Neural cell (in vitro differentiated cells): ENCODE measurements around the gene SLIT3. TPM values are rescaled to one million over a fixed set of nuclear protein-coding genes. Genes with fewer than 3 reads are reported as not detected.

ENCODE experiments used
- H2AFZ ChIP-seq: fragments of 200-600, 300-800 bp; sonication (generic), shearing (Covaris generic); 2 replicates; pipeline ENCODE4 v1.6.0; 2014; ENCODE audit warnings: low read depth, mild to moderate bottlenecking, antibody characterized with exemption, low read length, moderate library complexity
- H3F3A ChIP-seq: fragments of 200-600 bp; shearing (Covaris generic); 2 replicates; pipeline ENCODE4 v1.6.1; 2016; ENCODE audit warnings: mild to moderate bottlenecking, moderate library complexity, mixed read lengths, antibody characterized with exemption, low read length; ENCODE audit not compliant: insufficient read depth, poor library complexity, severe bottlenecking
- H3K27ac ChIP-seq: fragments of 200-600, 300-800 bp; sonication (generic), shearing (Covaris generic); 2 replicates; pipeline ENCODE4 v1.5.1; 2014; ENCODE audit warnings: mild to moderate bottlenecking, low read length, moderate library complexity
- H3K27me3 ChIP-seq: fragments of 300-800, 200-600 bp; sonication (generic), shearing (Covaris generic); 2 replicates; pipeline ENCODE4 v1.6.0; 2014; ENCODE audit warnings: mild to moderate bottlenecking, low read depth, low read length, moderate library complexity; ENCODE audit not compliant: insufficient read depth
- H3K36me3 ChIP-seq: fragments of 300-800, 200-600 bp; sonication (generic), shearing (Covaris generic); 2 replicates; pipeline ENCODE4 v1.5.1; 2014; ENCODE audit warnings: mild to moderate bottlenecking, antibody characterized with exemption, low read length, moderate library complexity; ENCODE audit not compliant: insufficient read depth
- H3K4me2 ChIP-seq: fragments of 300-800, 200-600 bp; sonication (generic), shearing (Covaris generic); 2 replicates; pipeline ENCODE4 v1.6.0; 2014; ENCODE audit warnings: mild to moderate bottlenecking, low read length
- H3K4me3 ChIP-seq: fragments of 300-800, 200-600 bp; sonication (generic), shearing (Covaris generic); 2 replicates; pipeline ENCODE4 v1.5.1; 2014; ENCODE audit warnings: mild to moderate bottlenecking, low read length, moderate library complexity
- H3K79me2 ChIP-seq: fragments of 200-600 bp; shearing (Covaris generic); replicated peaks from 2 replicates; pipeline ENCODE4 v1.6.0; 2014; ENCODE audit warnings: mild to moderate bottlenecking, low read length, moderate library complexity; ENCODE audit not compliant: insufficient read depth
- H3K9ac ChIP-seq: fragments of 300-800, 200-600 bp; sonication (generic), shearing (Covaris generic); 2 replicates; pipeline ENCODE4 v1.6.1; 2016; ENCODE audit warnings: mild to moderate bottlenecking, low read length, mixed read lengths
- H3K9me2 ChIP-seq: fragments of 200-600 bp; shearing (Covaris generic); 2 replicates; pipeline ENCODE4 v1.6.1; 2016; ENCODE audit warnings: mild to moderate bottlenecking, low read length, mixed read lengths; ENCODE audit not compliant: insufficient read depth
- H3K9me3 ChIP-seq: fragments of 200-600, 300-800 bp; sonication (generic), shearing (Covaris generic); 2 replicates; pipeline ENCODE4 v1.6.1; 2016; ENCODE audit warnings: mild to moderate bottlenecking, mixed run types, low read length, moderate library complexity, mixed read lengths
- H4K20me1 ChIP-seq: fragments of 200-600 bp; shearing (Covaris generic); 2 replicates; pipeline ENCODE4 v1.6.1; 2016; ENCODE audit warnings: mild to moderate bottlenecking, mixed run types; ENCODE audit not compliant: insufficient read depth
- EP300 ChIP-seq: fragments of 450-650 bp; conservative IDR thresholded peaks from 2 replicates; pipeline ENCODE4 v1.6.1; 2014; ENCODE audit warnings: antibody characterized with exemption, mild to moderate bottlenecking, moderate library complexity; ENCODE audit not compliant: poor library complexity, severe bottlenecking
- EZH2 ChIP-seq: fragments of 200-600, 300-800 bp; shearing (Covaris generic), sonication (generic); IDR thresholded peaks from 2 replicates; pipeline ENCODE4 v1.6.1; 2014; ENCODE audit warnings: antibody characterized with exemption, low read length, borderline replicate concordance, mild to moderate bottlenecking; ENCODE audit not compliant: insufficient read depth, poor library complexity, severe bottlenecking
- MXI1 ChIP-seq: fragments of 450-650 bp; conservative IDR thresholded peaks from 2 replicates; pipeline ENCODE4 v1.6.1; 2014; ENCODE audit warnings: antibody characterized with exemption, mild to moderate bottlenecking; ENCODE audit not compliant: poor library complexity, severe bottlenecking
- POLR2AphosphoS5 ChIP-seq: IDR thresholded peaks from 2 replicates; pipeline ENCODE4 v1.6.1; 2012
- RAD21 ChIP-seq: fragments of 450-650 bp; conservative IDR thresholded peaks from 2 replicates; pipeline ENCODE4 v1.6.1; 2014; ENCODE audit warnings: antibody characterized with exemption, mild to moderate bottlenecking, moderate library complexity
- SMC3 ChIP-seq: fragments of 450-650 bp; conservative IDR thresholded peaks from 2 replicates; pipeline ENCODE4 v1.6.1; 2014; ENCODE audit warnings: antibody characterized with exemption, mild to moderate bottlenecking, moderate library complexity; ENCODE audit not compliant: poor library complexity
- TAF1 ChIP-seq: IDR thresholded peaks from 2 replicates; pipeline ENCODE4 v1.6.1; 2012; ENCODE audit warnings: low read depth
- polyA plus RNA-seq: library from polyadenylated mRNA; depleted of rRNA; stranded (reverse); fragments of >200 nt; gene quantifications from 2 replicates; pipeline ENCODE4 v1.2.3, GENCODE V29; 2014
- TF ChIP-seq, protein P1 (sequence below): fragments of 450-650 bp; IDR thresholded peaks from 2 replicates; pipeline ENCODE4 v1.5.1; 2014; ENCODE audit warnings: antibody characterized with exemption, mild to moderate bottlenecking, moderate library complexity; ENCODE audit not compliant: poor library complexity, severe bottlenecking
- TF ChIP-seq, protein P2 (sequence below): IDR thresholded peaks from 2 replicates; pipeline ENCODE4 v1.6.1; 2012; ENCODE audit warnings: borderline replicate concordance

The SLIT3 gene
- polyA plus RNA-seq, 1 donor from 2014 or later = 1.2 TPM

DNA sequence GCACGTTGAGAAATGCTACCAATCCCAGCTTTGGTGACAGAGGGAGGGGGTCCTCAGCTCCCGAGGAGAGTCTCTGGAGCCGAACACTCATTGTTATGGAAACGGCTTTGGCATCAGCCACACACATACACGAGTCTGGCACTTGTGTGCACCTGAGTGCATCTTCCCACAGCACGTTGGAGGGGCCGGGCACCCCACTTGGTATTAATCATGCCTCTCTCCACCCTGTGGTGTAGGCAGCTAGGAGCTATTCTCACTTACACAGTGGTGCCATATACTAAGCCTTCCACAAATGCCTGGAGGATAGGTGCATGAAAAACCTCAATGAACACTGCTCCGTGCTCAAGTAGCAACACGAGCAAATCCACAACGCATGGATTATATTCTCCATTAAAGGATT, 587.9 kb downstream of the SLIT3 start:
- no peaks in the 10 kb centered on the region for H3K9me2 ChIP-seq
- H4K20me1 ChIP-seq = no peaks in the 10 kb centered on the region
- TF ChIP-seq POLR2AphosphoS5 (no peak), MXI1 (no peak)
- H3K79me2 ChIP-seq = no peaks in the 10 kb centered on the region
- no peaks in the 10 kb centered on the region for H3K36me3 ChIP-seq
- H3K9ac ChIP-seq = no peak overlapping the region
- H3F3A ChIP-seq = no peaks in the 10 kb centered on the region
- H3K9me3 ChIP-seq = no peaks in the 10 kb centered on the region
- no peaks in the 10 kb centered on the region for H3K27me3 ChIP-seq
- H3K4me2 ChIP-seq = no peak overlapping the region
- H2AFZ ChIP-seq = no peak overlapping the region
- H3K27ac ChIP-seq = no peak overlapping the region
- H3K4me3 ChIP-seq = no peak overlapping the region

DNA sequence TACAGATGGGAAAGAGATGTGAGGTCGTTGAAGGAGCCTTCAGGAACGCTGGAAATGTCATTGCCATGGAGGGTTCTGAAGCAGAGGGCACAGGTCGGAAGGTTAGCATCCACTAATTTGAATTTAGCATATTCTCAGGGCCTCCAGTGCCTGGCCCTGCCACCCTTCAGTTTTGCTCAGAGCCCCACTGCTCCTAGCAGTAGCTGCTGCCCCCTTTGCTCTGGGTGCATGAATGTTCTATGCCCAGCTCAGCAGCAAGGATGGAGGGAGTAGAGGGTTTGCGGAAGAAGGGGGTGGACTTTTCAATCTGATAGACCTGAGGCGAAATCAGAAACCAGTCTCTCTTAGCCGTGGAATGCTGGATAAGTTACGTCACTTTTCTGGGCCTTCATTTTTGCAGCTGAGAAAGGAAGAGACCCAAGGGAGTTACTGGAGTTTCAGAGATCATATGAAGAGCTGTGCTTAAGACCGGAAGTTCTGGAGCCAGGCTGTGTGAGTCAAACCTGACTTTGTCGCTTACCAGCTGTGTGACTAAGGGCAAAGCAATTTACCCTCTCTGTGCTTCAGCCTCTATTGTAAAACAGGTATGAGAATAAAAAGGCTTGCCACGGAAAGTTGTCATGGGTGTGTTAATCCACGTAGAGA, 588.5 kb downstream of the SLIT3 start:
- Histone ChIP-seq H3F3A (no peaks in the 10 kb centered on the region), H3K4me3 (no peak overlapping the region), H3K27ac (no peak overlapping the region), H3K9me2 (no peaks in the 10 kb centered on the region), H3K27me3 (no peaks in the 10 kb centered on the region), H4K20me1 (no peaks in the 10 kb centered on the region), H3K79me2 (no peaks in the 10 kb centered on the region), H2AFZ (no peak overlapping the region), H3K9ac (no peak overlapping the region), H3K9me3 (no peaks in the 10 kb centered on the region), H3K36me3 (no peaks in the 10 kb centered on the region), H3K4me2 (no peak overlapping the region)
- TF ChIP-seq RAD21 = no peak
- no peak for TF ChIP-seq POLR2AphosphoS5
- TF ChIP-seq EZH2 = no peak
- TF ChIP-seq, protein P1, sequence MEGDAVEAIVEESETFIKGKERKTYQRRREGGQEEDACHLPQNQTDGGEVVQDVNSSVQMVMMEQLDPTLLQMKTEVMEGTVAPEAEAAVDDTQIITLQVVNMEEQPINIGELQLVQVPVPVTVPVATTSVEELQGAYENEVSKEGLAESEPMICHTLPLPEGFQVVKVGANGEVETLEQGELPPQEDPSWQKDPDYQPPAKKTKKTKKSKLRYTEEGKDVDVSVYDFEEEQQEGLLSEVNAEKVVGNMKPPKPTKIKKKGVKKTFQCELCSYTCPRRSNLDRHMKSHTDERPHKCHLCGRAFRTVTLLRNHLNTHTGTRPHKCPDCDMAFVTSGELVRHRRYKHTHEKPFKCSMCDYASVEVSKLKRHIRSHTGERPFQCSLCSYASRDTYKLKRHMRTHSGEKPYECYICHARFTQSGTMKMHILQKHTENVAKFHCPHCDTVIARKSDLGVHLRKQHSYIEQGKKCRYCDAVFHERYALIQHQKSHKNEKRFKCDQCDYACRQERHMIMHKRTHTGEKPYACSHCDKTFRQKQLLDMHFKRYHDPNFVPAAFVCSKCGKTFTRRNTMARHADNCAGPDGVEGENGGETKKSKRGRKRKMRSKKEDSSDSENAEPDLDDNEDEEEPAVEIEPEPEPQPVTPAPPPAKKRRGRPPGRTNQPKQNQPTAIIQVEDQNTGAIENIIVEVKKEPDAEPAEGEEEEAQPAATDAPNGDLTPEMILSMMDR = no peak
- TF ChIP-seq MXI1 = no peak
- TF ChIP-seq TAF1 = no peak
- TF ChIP-seq, protein P2, sequence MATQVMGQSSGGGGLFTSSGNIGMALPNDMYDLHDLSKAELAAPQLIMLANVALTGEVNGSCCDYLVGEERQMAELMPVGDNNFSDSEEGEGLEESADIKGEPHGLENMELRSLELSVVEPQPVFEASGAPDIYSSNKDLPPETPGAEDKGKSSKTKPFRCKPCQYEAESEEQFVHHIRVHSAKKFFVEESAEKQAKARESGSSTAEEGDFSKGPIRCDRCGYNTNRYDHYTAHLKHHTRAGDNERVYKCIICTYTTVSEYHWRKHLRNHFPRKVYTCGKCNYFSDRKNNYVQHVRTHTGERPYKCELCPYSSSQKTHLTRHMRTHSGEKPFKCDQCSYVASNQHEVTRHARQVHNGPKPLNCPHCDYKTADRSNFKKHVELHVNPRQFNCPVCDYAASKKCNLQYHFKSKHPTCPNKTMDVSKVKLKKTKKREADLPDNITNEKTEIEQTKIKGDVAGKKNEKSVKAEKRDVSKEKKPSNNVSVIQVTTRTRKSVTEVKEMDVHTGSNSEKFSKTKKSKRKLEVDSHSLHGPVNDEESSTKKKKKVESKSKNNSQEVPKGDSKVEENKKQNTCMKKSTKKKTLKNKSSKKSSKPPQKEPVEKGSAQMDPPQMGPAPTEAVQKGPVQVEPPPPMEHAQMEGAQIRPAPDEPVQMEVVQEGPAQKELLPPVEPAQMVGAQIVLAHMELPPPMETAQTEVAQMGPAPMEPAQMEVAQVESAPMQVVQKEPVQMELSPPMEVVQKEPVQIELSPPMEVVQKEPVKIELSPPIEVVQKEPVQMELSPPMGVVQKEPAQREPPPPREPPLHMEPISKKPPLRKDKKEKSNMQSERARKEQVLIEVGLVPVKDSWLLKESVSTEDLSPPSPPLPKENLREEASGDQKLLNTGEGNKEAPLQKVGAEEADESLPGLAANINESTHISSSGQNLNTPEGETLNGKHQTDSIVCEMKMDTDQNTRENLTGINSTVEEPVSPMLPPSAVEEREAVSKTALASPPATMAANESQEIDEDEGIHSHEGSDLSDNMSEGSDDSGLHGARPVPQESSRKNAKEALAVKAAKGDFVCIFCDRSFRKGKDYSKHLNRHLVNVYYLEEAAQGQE = no peak
- TF ChIP-seq EP300 = no peak
- TF ChIP-seq SMC3 = no peak

DNA sequence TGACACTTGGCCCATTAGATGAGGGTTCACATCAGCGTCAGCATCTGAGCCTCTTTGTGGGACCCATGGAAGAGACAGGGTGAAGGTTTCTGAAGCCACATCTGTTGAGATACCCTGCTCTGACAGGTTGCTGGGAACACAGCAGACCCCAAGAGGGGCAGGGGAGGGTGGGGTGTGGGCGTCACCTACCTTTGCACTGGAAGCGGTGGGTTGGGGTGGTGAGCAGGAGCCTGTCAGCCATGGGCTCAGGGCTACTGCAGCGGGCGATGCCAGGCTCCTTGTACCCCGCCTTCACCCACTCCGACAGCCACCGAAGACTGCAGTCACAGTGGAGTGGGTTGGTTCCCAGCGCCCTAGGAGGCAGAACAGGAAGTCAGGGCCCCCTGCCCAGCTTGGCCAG, 590.2 kb downstream of the SLIT3 start:
- no peaks in the 10 kb centered on the region for H3K79me2 ChIP-seq
- H3K27ac ChIP-seq = no peak overlapping the region
- H2AFZ ChIP-seq = no peak overlapping the region
- H3K27me3 ChIP-seq = no peaks in the 10 kb centered on the region
- no peak overlapping the region for H3K9ac ChIP-seq
- no peaks in the 10 kb centered on the region for H3F3A ChIP-seq
- no peaks in the 10 kb centered on the region for H3K9me3 ChIP-seq
- H3K4me3 ChIP-seq = no peak overlapping the region
- no peaks in the 10 kb centered on the region for H3K9me2 ChIP-seq
- TF ChIP-seq MXI1 (no peak), TAF1 (no peak), EP300 (no peak), SMC3 (no peak), EZH2 (no peak), RAD21 (no peak), POLR2AphosphoS5 (no peak)
- TF ChIP-seq, protein P1 = no peak
- TF ChIP-seq, protein P2 = no peak
- H3K36me3 ChIP-seq = no peaks in the 10 kb centered on the region
- H4K20me1 ChIP-seq = no peaks in the 10 kb centered on the region
- no peak overlapping the region for H3K4me2 ChIP-seq
